ENCODE measurements around the gene IKZF4. TPM values are rescaled to one million over a fixed set of nuclear protein-coding genes. Genes with fewer than 3 reads are reported as not detected.
"Not testable (repeated sequence)": the region's sequence is repeated elsewhere in the genome, so short reads cannot be mapped to it uniquely, and the experiment has no call there.

IKZF4 gene
- total and polyA plus RNA-seq, 5 donors from 2014 or later = 5.8 to 22.3 (median 6.8) TPM

DNA sequence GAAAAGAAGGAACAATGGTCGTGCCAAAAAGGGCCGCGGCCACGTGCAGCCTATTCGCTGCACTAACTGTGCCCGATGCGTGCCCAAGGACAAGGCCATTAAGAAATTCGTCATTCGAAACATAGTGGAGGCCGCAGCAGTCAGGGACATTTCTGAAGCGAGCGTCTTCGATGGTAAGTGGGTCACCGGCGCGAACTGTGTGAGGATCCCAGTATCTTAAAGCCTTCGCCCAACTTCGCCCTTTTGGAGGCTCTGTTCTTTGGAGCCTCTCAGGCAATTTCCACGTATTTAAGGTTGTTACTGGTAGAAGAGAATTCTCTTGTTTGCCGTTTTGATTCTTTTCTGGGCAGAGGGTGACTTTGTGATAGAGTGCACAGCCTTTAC, 21.6 kb downstream of the IKZF4 start:
- Histone ChIP-seq H3K4me1 (ENCODE audit: control insufficient read depth, insufficient read depth, low read length, poor library complexity, severe bottlenecking) (peaks cover 58% of the 10 kb centered on the region), H3K4me3 (ENCODE audit: low read depth, low read length) (peak overlapping the region; percentile 97), H3K27ac (ENCODE audit: insufficient read depth, low read length, poor library complexity, severe bottlenecking) (peak overlapping the region; percentile 86), H3K36me3 (ENCODE audit: control insufficient read depth, insufficient read depth, low read length) (peaks cover 24% of the 10 kb centered on the region)
- ATAC-seq (ENCODE audit: low read depth in 2 of 2); H3K27me3 ChIP-seq (ENCODE audit: control insufficient read depth, insufficient read depth, low read length); DNase-seq; H3K9me3 ChIP-seq (ENCODE audit: control insufficient read depth in 2 of 2, low read length in 2 of 2); H3K9me3 Mint-ChIP-seq; H3K27me3 Mint-ChIP-seq: not testable (repeated sequence)
- peak overlapping the region; percentile 95 to 100 (median 98) for H3K4me3 Mint-ChIP-seq
- H3K4me1 Mint-ChIP-seq = peaks cover 26 to 63% (median 46%) of the 10 kb centered on the region in 4 donors
- peak overlapping the region; percentile 97 to 98 (median 98) for H3K27ac Mint-ChIP-seq
- peaks cover 25% of the 10 kb centered on the region for H3K36me3 Mint-ChIP-seq

DNA sequence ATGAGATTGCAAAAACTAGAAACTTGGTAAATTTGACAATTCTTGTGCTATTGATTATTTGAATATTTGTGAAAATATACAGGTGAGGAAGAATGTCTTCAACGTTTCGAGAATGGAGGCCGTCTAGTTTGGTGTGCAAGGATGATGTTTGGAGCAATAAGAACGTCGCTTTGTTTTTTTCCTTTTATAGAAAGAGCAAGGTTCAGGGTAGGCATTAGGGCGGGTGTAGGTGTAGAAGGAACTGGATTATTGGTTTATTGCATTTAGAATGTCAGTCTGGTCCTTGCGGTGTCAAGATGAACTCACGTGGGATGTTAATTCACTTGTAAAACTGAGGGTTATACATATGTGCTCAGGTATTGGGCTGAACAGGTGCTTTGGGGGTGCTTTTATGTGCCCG, 22.0 kb downstream of the IKZF4 start:
- Mint-ChIP-seq H3K27ac (peak overlapping the region; percentile 97 to 98 (median 98)), H3K36me3 (peaks cover 25% of the 10 kb centered on the region), H3K27me3 (no peaks in the 10 kb centered on the region), H3K4me3 (peak overlapping the region; percentile 95 to 100 (median 98)), H3K4me1 (peaks cover 23 to 59% (median 42%) of the 10 kb centered on the region in 4 donors), H3K9me3 (no peaks in the 10 kb centered on the region)
- H3K9me3 ChIP-seq (ENCODE audit: control insufficient read depth in 2 of 2, low read length in 2 of 2) = no peaks in the 10 kb centered on the region
- no peaks in the 10 kb centered on the region for H3K27me3 ChIP-seq (ENCODE audit: control insufficient read depth, insufficient read depth, low read length)
- peak overlapping the region; percentile 86 for H3K27ac ChIP-seq (ENCODE audit: insufficient read depth, low read length, poor library complexity, severe bottlenecking)
- peaks cover 54% of the 10 kb centered on the region for H3K4me1 ChIP-seq (ENCODE audit: control insufficient read depth, insufficient read depth, low read length, poor library complexity, severe bottlenecking)
- H3K4me3 ChIP-seq (ENCODE audit: low read depth, low read length) = peak overlapping the region; percentile 97
- peaks cover 24% of the 10 kb centered on the region for H3K36me3 ChIP-seq (ENCODE audit: control insufficient read depth, insufficient read depth, low read length)
- ATAC-seq (ENCODE audit: low read depth in 2 of 2) (no peak), DNase-seq (no peak)

DNA sequence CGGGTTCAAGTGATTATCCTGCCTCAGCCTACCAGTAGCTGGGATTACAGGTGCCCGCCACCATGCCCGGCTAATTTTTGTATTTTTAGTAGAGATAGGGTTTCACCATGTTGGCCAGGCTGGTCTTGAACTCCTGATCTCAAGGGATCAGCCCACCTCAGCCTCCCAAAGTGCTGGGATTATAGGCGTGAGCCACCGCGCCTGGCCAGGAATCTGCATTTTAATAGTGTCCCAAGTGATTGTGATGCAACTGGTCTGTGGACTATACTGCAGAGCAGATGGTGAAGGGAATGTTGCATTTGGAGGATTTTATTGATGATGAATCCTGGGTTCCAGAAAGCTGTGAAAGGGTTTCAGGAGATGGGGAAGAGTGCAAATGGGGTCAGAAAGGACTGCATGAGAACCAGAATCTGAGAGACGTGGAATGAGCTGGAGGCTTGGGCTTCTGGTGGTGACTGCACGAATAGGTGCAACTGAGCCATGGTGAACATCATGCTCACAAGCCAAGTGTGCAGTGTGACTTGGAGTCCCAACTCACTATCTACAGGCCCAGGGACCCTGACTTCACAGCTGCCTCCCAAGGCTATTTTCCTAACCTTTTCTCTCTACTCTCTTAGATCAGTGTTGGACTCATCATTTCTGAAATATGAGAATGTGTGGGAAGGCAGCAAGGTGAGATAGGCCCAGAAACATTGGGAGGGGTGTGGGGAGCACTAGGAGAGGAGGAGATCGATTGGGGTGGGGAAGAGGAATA, 25.4 kb downstream of the IKZF4 start:
- Mint-ChIP-seq H3K27me3 (no peaks in the 10 kb centered on the region), H3K27ac (peak overlapping the region in 1 of 3 donors; percentile 77), H3K9me3 (no peaks in the 10 kb centered on the region), H3K4me3 (no peak overlapping the region), H3K36me3 (peaks cover 18% of the 10 kb centered on the region), H3K4me1 (peaks cover 7 to 37% (median 25%) of the 10 kb centered on the region in 4 donors)
- ATAC-seq (ENCODE audit: low read depth in 2 of 2) (no peak), DNase-seq (no peak)
- Histone ChIP-seq H3K9me3 (ENCODE audit: control insufficient read depth in 2 of 2, low read length in 2 of 2) (no peaks in the 10 kb centered on the region), H3K27me3 (ENCODE audit: control insufficient read depth, insufficient read depth, low read length) (no peaks in the 10 kb centered on the region), H3K36me3 (ENCODE audit: control insufficient read depth, insufficient read depth, low read length) (peaks cover 24% of the 10 kb centered on the region), H3K4me3 (ENCODE audit: low read depth, low read length) (no peak overlapping the region), H3K4me1 (ENCODE audit: control insufficient read depth, insufficient read depth, low read length, poor library complexity, severe bottlenecking) (peaks cover 26% of the 10 kb centered on the region), H3K27ac (ENCODE audit: insufficient read depth, low read length, poor library complexity, severe bottlenecking) (no peak overlapping the region)

- H3K27ac ChIP-seq (ENCODE audit: insufficient read depth, low read length, poor library complexity, severe bottlenecking) = no peak overlapping the region
- no peaks in the 10 kb centered on the region for H3K36me3 Mint-ChIP-seq
- H3K9me3 Mint-ChIP-seq = no peaks in the 10 kb centered on the region
- ATAC-seq (ENCODE audit: low read depth in 2 of 2) (no peak), DNase-seq (no peak)
- no peak overlapping the region for H3K27ac Mint-ChIP-seq
- no peaks in the 10 kb centered on the region for H3K9me3 ChIP-seq (ENCODE audit: control insufficient read depth in 2 of 2, low read length in 2 of 2)
- H3K27me3 ChIP-seq (ENCODE audit: control insufficient read depth, insufficient read depth, low read length) = no peaks in the 10 kb centered on the region
- H3K4me3 Mint-ChIP-seq = no peak overlapping the region
- H3K27me3 Mint-ChIP-seq = no peaks in the 10 kb centered on the region
- H3K4me3 ChIP-seq (ENCODE audit: low read depth, low read length) = no peak overlapping the region
- peaks cover 0 to 7% (median 6%) of the 10 kb centered on the region in 4 donors for H3K4me1 Mint-ChIP-seq
- H3K4me1 ChIP-seq (ENCODE audit: control insufficient read depth, insufficient read depth, low read length, poor library complexity, severe bottlenecking) = peaks cover 3% of the 10 kb centered on the region
- no peaks in the 10 kb centered on the region for H3K36me3 ChIP-seq (ENCODE audit: control insufficient read depth, insufficient read depth, low read length)
Observed at GRCh38 chr12:56053407-56053893, 32.6 kb downstream of the IKZF4 start.

DNA sequence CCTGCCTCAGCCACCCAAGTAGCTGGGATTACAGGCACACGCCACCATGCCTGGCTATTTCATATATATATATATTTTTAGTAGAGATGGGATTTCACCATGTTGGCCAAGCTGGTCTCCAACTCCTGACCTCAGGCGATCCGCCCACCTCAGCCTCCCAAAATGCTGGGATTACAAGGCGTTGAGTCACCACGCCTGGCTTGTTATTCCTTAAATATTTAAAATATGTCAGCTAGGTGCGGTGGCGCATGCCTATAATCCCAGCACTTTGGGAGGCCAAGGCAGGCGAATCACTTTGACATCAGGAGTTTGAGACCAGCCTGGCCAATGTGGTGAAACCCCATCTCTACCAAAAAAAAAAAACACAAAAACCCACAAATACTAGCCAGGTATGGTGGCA, 39.1 kb downstream of the IKZF4 start:
- H3K27me3 Mint-ChIP-seq; H3K27me3 ChIP-seq (ENCODE audit: control insufficient read depth, insufficient read depth, low read length); H3K9me3 Mint-ChIP-seq; H3K36me3 Mint-ChIP-seq; H3K9me3 ChIP-seq (ENCODE audit: control insufficient read depth in 2 of 2, low read length in 2 of 2); DNase-seq; ATAC-seq (ENCODE audit: low read depth in 2 of 2); H3K4me3 Mint-ChIP-seq; H3K4me1 ChIP-seq (ENCODE audit: control insufficient read depth, insufficient read depth, low read length, poor library complexity, severe bottlenecking); H3K4me3 ChIP-seq (ENCODE audit: low read depth, low read length); H3K27ac ChIP-seq (ENCODE audit: insufficient read depth, low read length, poor library complexity, severe bottlenecking); H3K36me3 ChIP-seq (ENCODE audit: control insufficient read depth, insufficient read depth, low read length); H3K27ac Mint-ChIP-seq; H3K4me1 Mint-ChIP-seq: not testable (repeated sequence)

DNA sequence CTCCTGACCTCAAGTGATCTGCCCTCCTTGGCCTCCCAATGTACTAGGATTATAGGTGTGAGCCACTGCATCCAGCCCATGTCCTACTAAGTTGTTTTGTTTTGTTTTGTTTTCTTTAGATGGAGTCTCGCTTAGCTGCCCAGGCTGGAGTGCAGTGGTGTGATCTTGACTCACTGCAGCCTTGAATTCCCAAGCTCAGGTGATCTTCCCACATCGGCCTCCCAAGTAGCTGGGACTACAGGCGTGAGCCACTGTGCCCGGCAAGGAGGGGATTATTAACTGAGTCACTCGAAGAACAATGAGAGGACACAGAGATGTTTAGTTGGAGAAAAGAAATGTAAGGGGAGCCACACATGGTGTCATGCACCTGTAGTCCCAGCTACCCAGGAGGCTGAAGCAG, 41.1 kb downstream of the IKZF4 start:
- Histone ChIP-seq H3K4me1 (ENCODE audit: control insufficient read depth, insufficient read depth, low read length, poor library complexity, severe bottlenecking) (no peaks in the 10 kb centered on the region), H3K9me3 (ENCODE audit: control insufficient read depth in 2 of 2, low read length in 2 of 2) (no peaks in the 10 kb centered on the region), H3K27ac (ENCODE audit: insufficient read depth, low read length, poor library complexity, severe bottlenecking) (no peak overlapping the region), H3K4me3 (ENCODE audit: low read depth, low read length) (no peak overlapping the region), H3K36me3 (ENCODE audit: control insufficient read depth, insufficient read depth, low read length) (no peaks in the 10 kb centered on the region), H3K27me3 (ENCODE audit: control insufficient read depth, insufficient read depth, low read length) (no peaks in the 10 kb centered on the region)
- H3K27me3 Mint-ChIP-seq = peaks cover 7% of the 10 kb centered on the region
- peak overlapping the region in 2 of 3 donors; percentile 28 to 65 for H3K27ac Mint-ChIP-seq
- H3K4me3 Mint-ChIP-seq = no peak overlapping the region
- ATAC-seq (ENCODE audit: low read depth in 2 of 2) (no peak), DNase-seq (no peak)
- H3K4me1 Mint-ChIP-seq = no peaks in the 10 kb centered on the region
- peaks cover 0 to 4% (median 0%) of the 10 kb centered on the region in 7 donors for H3K9me3 Mint-ChIP-seq
- H3K36me3 Mint-ChIP-seq = no peaks in the 10 kb centered on the region

- Mint-ChIP-seq H3K27me3 (peaks cover 7% of the 10 kb centered on the region), H3K36me3 (no peaks in the 10 kb centered on the region), H3K27ac (no peak overlapping the region), H3K9me3 (peaks cover 0 to 4% (median 0%) of the 10 kb centered on the region in 7 donors), H3K4me3 (no peak overlapping the region), H3K4me1 (no peaks in the 10 kb centered on the region)
- no peak for DNase-seq
- H3K27me3 ChIP-seq (ENCODE audit: control insufficient read depth, insufficient read depth, low read length) = no peaks in the 10 kb centered on the region
- H3K36me3 ChIP-seq (ENCODE audit: control insufficient read depth, insufficient read depth, low read length) = no peaks in the 10 kb centered on the region
- no peak overlapping the region for H3K27ac ChIP-seq (ENCODE audit: insufficient read depth, low read length, poor library complexity, severe bottlenecking)
- no peak overlapping the region for H3K4me3 ChIP-seq (ENCODE audit: low read depth, low read length)
- ATAC-seq (ENCODE audit: low read depth in 2 of 2) = no peak
- no peaks in the 10 kb centered on the region for H3K9me3 ChIP-seq (ENCODE audit: control insufficient read depth in 2 of 2, low read length in 2 of 2)
- no peaks in the 10 kb centered on the region for H3K4me1 ChIP-seq (ENCODE audit: control insufficient read depth, insufficient read depth, low read length, poor library complexity, severe bottlenecking)
Observed at GRCh38 chr12:56062996-56063395, 42.2 kb downstream of the IKZF4 start.

DNA sequence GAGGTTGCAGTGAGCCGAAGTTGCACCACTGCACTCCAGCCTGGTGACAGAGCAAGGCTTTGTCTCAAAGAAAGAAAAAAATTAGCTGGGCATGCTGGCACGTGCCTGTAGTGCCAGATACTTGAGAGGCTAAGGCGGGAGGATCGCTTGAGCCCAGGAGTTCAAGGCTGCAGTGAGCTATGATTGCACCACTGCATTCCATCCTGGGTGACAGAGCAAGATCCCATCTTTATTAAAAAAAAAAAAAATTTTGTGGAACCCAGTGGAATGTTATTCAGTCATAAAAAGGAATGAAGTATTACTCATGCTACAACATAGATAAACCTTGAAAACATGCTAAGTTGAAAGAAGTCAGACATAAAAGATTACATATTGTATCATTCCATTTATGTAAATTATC, 50.8 kb downstream of the IKZF4 start:
- no peak overlapping the region for H3K27ac Mint-ChIP-seq

More for the DNA sequence above, 50.8 kb downstream of the IKZF4 start:
- no peak overlapping the region for H3K4me3 Mint-ChIP-seq
- H3K4me1 Mint-ChIP-seq = no peaks in the 10 kb centered on the region
- peaks cover 8% of the 10 kb centered on the region for H3K27me3 Mint-ChIP-seq
- H3K36me3 Mint-ChIP-seq = no peaks in the 10 kb centered on the region
- no peaks in the 10 kb centered on the region for H3K36me3 ChIP-seq (ENCODE audit: control insufficient read depth, insufficient read depth, low read length)
- ATAC-seq (ENCODE audit: low read depth in 2 of 2) = no peak
- H3K27me3 ChIP-seq (ENCODE audit: control insufficient read depth, insufficient read depth, low read length) = no peaks in the 10 kb centered on the region
- DNase-seq = no peak
- no peak overlapping the region for H3K27ac ChIP-seq (ENCODE audit: insufficient read depth, low read length, poor library complexity, severe bottlenecking)
- H3K9me3 ChIP-seq (ENCODE audit: control insufficient read depth in 2 of 2, low read length in 2 of 2) = no peaks in the 10 kb centered on the region
- no peak overlapping the region for H3K4me3 ChIP-seq (ENCODE audit: low read depth, low read length)
- H3K9me3 Mint-ChIP-seq = peaks cover 0 to 1% (median 0%) of the 10 kb centered on the region in 7 donors
- H3K4me1 ChIP-seq (ENCODE audit: control insufficient read depth, insufficient read depth, low read length, poor library complexity, severe bottlenecking) = no peaks in the 10 kb centered on the region

Measured in CD4-positive, CD25-positive, alpha-beta regulatory T cell (primary cell).